Measurements from ENCODE around the gene ACRBP.

DNA sequence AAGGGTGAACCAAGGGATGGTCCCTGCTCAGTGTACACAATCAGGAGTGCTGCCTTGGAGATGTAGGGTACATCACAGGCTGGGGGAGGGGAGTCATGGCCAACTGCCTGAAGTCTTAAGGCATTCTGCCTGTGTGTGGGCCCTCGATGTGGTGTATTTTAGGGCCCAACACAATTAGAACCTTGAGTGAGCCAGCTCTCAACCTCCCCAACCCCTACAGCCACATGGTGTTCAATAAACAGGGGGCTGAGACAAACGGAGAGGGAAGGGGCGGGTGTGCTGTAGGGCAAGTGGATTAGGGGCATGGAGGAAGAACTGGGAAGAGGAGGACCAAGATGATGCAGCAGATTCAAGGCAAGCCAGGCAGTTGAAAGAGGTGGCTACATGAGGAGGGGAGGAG lies 31.4 kb downstream of the ACRBP start:
- TF ChIP-seq POLR2A (IDR thresholded peaks at IDR 0.05) (no peak), POLR2AphosphoS5 (IDR thresholded peaks at IDR 0.05) (no peak)
- TF ChIP-seq, protein P1, sequence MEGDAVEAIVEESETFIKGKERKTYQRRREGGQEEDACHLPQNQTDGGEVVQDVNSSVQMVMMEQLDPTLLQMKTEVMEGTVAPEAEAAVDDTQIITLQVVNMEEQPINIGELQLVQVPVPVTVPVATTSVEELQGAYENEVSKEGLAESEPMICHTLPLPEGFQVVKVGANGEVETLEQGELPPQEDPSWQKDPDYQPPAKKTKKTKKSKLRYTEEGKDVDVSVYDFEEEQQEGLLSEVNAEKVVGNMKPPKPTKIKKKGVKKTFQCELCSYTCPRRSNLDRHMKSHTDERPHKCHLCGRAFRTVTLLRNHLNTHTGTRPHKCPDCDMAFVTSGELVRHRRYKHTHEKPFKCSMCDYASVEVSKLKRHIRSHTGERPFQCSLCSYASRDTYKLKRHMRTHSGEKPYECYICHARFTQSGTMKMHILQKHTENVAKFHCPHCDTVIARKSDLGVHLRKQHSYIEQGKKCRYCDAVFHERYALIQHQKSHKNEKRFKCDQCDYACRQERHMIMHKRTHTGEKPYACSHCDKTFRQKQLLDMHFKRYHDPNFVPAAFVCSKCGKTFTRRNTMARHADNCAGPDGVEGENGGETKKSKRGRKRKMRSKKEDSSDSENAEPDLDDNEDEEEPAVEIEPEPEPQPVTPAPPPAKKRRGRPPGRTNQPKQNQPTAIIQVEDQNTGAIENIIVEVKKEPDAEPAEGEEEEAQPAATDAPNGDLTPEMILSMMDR (IDR thresholded peaks at IDR 0.05): no peak

All from transverse colon (tissue), 4 donors.